Hematopoietic multipotent progenitor cell treated with erythropoietin and hydrocortisone succinate and interleukin-3 and kit ligand, for 15 days (in vitro differentiated cells): ENCODE measurements around the gene CAMTA1.
A peak's percentile ranks its signal among the peaks of the same experiment; 100 is the strongest.

ENCODE experiments used
- DNase-seq: peaks from one replicate; pipeline ENCODE4 v3.0.0-alpha.2; 2015; ENCODE audit warnings: low spot score

Gene CAMTA1

GRCh38 chr1:6873298-6874015 lies 88.2 kb downstream of the CAMTA1 start:
- DNase-seq, result no peak

- no peak for DNase-seq
Measured at GRCh38 chr1:6874298-6874697, 89.0 kb downstream of the CAMTA1 start.

- DNase-seq, result no peak
Measured at GRCh38 chr1:6880951-6881690, 95.9 kb downstream of the CAMTA1 start.

GRCh38 chr1:6882414-6882813 lies 97.2 kb downstream of the CAMTA1 start:
- DNase-seq, result no peak

- DNase-seq, result no peak
Measured at GRCh38 chr1:6884652-6885153, 99.4 kb downstream of the CAMTA1 start.

- no peak for DNase-seq
Measured at GRCh38 chr1:6885426-6885825, 100.2 kb downstream of the CAMTA1 start.

GRCh38 chr1:6886523-6886922 lies 101.3 kb downstream of the CAMTA1 start:
- DNase-seq, result no peak

- DNase-seq, result no peak
Measured at GRCh38 chr1:6888268-6888667, 103.0 kb downstream of the CAMTA1 start.

- DNase-seq, result no peak
Measured at GRCh38 chr1:6888870-6889269, 103.6 kb downstream of the CAMTA1 start.

GRCh38 chr1:6889875-6890480 lies 104.7 kb downstream of the CAMTA1 start:
- DNase-seq, result peak; percentile 46

- DNase-seq, result no peak
Measured at GRCh38 chr1:6890686-6891085, 105.4 kb downstream of the CAMTA1 start.

- DNase-seq, result no peak
Measured at GRCh38 chr1:6891781-6892579, 106.7 kb downstream of the CAMTA1 start.

- no peak for DNase-seq
Measured at GRCh38 chr1:6893388-6893787, 108.1 kb downstream of the CAMTA1 start.

GRCh38 chr1:6897138-6897537 lies 111.9 kb downstream of the CAMTA1 start:
- no peak for DNase-seq

GRCh38 chr1:6898974-6899539 lies 113.8 kb downstream of the CAMTA1 start:
- DNase-seq, result no peak

GRCh38 chr1:6899621-6900020 lies 114.4 kb downstream of the CAMTA1 start:
- DNase-seq, result no peak

- no peak for DNase-seq
Measured at GRCh38 chr1:6902153-6902552, 116.9 kb downstream of the CAMTA1 start.

- no peak for DNase-seq
Measured at GRCh38 chr1:6904476-6905170, 119.4 kb downstream of the CAMTA1 start.

- DNase-seq, result no peak
Measured at GRCh38 chr1:6905331-6905730, 120.1 kb downstream of the CAMTA1 start.

- no peak for DNase-seq
Measured at GRCh38 chr1:6905790-6906189, 120.5 kb downstream of the CAMTA1 start.

GRCh38 chr1:6906783-6907182 lies 121.5 kb downstream of the CAMTA1 start:
- no peak for DNase-seq
